MCF 10A (cell line): ENCODE results near the gene SCRN1. TPM values are rescaled to one million over a fixed set of nuclear protein-coding genes. Genes with fewer than 3 reads are reported as not detected.
"Not testable (repeated sequence)": the region's sequence is repeated elsewhere in the genome, so short reads cannot be mapped to it uniquely, and the experiment has no call there.

ENCODE experiments used
- BruUV-seq: library from RNA; stranded (reverse); fragments of 400-500 nt; replicated peaks from 2 replicates; lab custom pipeline; 2021; lab: Mats Ljungman, UMichigan
- CTCF ChIA-PET: fragments of 300-600 bp; sonication (Branson Sonifier 250); formaldehyde crosslinking; extraction: SDS; loops from one replicate; lab custom pipeline; 2021; ENCODE audit warnings: antibody characterized with exemption, inconsistent platforms; lab: Yijun Ruan, JAX
- POLR2A ChIA-PET: fragments of 300-600, 350-650 bp; sonication (Branson Sonifier 250); formaldehyde crosslinking; extraction: SDS; loops from one replicate; lab custom pipeline; 2020; ENCODE audit warnings: antibody characterized with exemption, inconsistent platforms; lab: Yijun Ruan, JAX
- DNase-seq: peaks from one replicate; pipeline ENCODE4 v3.0.0-alpha.2; 2018; ENCODE audit not compliant: unreplicated experiment
- H3K27ac Mint-ChIP-seq: one replicate; pipeline ENCODE4 v1.8.0; 2022; ENCODE audit warnings: mild to moderate bottlenecking, low read depth, mixed read lengths; ENCODE audit not compliant: unreplicated experiment
- H3K27me3 Mint-ChIP-seq: one replicate; pipeline ENCODE4 v1.8.0; 2022; ENCODE audit warnings: mixed read lengths; ENCODE audit not compliant: insufficient read depth, unreplicated experiment
- H3K36me3 Mint-ChIP-seq: one replicate; pipeline ENCODE4 v1.8.0; 2022; ENCODE audit warnings: mild to moderate bottlenecking, moderate library complexity, mixed read lengths; ENCODE audit not compliant: insufficient read depth, unreplicated experiment
- H3K4me1 Mint-ChIP-seq: one replicate; pipeline ENCODE4 v1.8.0; 2022; ENCODE audit warnings: mixed read lengths; ENCODE audit not compliant: insufficient read depth, unreplicated experiment
- H3K4me3 Mint-ChIP-seq: one replicate; pipeline ENCODE4 v1.8.0; 2022; ENCODE audit warnings: mild to moderate bottlenecking, moderate library complexity, mixed read lengths; ENCODE audit not compliant: unreplicated experiment
- H3K9me3 Mint-ChIP-seq: one replicate; pipeline ENCODE4 v1.8.0; 2022; ENCODE audit warnings: mixed read lengths; ENCODE audit not compliant: unreplicated experiment
- intact Hi-C: fragments of 100-400 bp; cut with micrococcal nuclease; formaldehyde crosslinking; loops from 2 replicates; pipeline ENCODE4 v1.14.1; 2022
- total RNA-seq: library from RNA; stranded (reverse); gene quantifications from 2 replicates; pipeline ENCODE4 v1.2.3, GENCODE V29; 2022
- TF ChIP-seq, protein P1 (sequence below): fragments of 200-600 bp; IDR thresholded peaks from one replicate; pipeline ENCODE4 v1.8.0; 2022; ENCODE audit warnings: antibody characterized with exemption, mild to moderate bottlenecking; ENCODE audit not compliant: unreplicated experiment

SCRN1 gene
- total RNA-seq, 1 experiment from 2014 or later = 30.2 TPM

DNA sequence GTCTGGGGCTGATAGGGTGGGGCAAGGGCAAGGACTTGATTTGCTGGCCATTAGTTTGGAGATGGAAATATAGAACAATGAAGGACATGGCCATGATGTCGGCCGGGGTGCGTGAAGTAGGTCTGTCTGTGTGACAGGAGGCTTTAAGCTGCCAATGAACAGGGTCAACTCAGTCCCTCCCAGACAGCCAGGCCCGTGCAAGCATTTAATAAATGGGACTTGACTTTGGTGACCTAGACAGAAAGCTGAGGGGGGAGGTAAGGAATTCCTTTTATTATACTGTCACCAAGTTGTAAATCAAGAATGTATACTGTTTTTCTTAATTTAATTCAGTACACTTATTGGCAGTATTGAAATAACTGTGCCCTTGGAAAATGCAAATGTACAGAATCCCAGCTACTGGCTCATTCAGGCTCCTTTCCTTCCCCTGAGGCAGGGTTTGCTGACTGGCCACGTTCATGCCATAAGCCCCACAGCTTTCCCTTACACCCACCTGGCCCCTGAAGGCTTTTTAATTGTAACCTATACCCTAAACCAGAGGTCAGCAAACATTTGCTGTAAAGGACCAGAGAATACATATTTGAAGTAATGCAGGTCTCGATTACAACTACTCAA, 96.1 kb downstream of the SCRN1 start:
- Mint-ChIP-seq H3K36me3 (no peaks in the 10 kb centered on the region), H3K4me3 (no peak overlapping the region), H3K4me1 (no peaks in the 10 kb centered on the region), H3K27ac (no peak overlapping the region), H3K27me3 (peaks cover 13% of the 10 kb centered on the region), H3K9me3 (peaks cover 9% of the 10 kb centered on the region)
- POLR2A ChIA-PET = no interaction called here
- intact Hi-C loops = no loop called here
- CTCF ChIA-PET = interaction anchor here (0.8 kb wide), 1 partner anchor 34 kb away, joined by 3 read pairs; no protein-coding TSS in a partner anchor
- no peak for DNase-seq
- BruUV-seq = no TSS peak
- TF ChIP-seq, protein P1, sequence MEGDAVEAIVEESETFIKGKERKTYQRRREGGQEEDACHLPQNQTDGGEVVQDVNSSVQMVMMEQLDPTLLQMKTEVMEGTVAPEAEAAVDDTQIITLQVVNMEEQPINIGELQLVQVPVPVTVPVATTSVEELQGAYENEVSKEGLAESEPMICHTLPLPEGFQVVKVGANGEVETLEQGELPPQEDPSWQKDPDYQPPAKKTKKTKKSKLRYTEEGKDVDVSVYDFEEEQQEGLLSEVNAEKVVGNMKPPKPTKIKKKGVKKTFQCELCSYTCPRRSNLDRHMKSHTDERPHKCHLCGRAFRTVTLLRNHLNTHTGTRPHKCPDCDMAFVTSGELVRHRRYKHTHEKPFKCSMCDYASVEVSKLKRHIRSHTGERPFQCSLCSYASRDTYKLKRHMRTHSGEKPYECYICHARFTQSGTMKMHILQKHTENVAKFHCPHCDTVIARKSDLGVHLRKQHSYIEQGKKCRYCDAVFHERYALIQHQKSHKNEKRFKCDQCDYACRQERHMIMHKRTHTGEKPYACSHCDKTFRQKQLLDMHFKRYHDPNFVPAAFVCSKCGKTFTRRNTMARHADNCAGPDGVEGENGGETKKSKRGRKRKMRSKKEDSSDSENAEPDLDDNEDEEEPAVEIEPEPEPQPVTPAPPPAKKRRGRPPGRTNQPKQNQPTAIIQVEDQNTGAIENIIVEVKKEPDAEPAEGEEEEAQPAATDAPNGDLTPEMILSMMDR = no peak

DNA sequence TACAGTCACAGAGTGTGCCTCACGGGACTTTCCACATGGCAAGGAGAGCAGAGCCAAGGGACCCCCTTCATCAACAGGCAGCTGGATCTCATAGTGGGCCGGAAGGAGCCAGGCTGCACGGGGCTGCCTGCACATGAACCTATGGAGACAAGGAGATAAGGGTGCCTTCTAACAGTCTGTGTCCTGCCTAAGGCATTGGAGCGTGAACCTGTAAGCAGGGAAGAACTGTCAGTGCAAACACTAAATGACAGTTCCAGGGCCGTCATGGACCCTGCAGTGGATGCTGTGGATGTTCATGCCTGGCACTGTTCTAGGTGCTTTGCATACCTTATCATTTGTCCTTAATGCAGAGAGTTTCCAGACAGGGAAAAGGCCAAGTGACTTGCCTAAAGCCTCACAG, 97.4 kb downstream of the SCRN1 start:
- H3K4me1 Mint-ChIP-seq = no peaks in the 10 kb centered on the region
- intact Hi-C loops = no loop called here
- no TSS peak for BruUV-seq

DNA sequence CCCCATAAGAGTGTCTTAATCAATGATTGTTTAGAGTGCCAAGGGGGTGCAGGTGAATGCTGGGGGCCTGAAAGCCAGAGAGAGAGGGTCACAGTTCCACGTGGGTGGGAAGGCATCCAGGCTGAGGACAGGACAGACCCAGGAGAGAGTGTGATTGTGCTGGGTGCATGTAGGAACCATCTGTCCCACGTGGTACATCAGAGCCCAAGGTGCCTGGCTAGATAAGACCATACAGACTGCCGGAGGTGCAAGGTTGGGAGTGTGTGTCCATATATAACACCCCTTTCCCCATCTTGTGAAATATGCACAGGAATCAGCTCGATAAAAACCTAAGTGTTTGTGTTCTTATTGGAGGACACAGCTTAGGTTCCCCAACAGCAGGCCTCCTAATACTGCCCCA, 97.8 kb downstream of the SCRN1 start:
- CTCF ChIA-PET = interaction anchor here (0.6 to 0.7 kb wide), 2 partner anchors 36 to 111 kb away, joined by 3 read pairs; no protein-coding TSS in a partner anchor
- Mint-ChIP-seq H3K4me3 (no peak overlapping the region), H3K27ac (no peak overlapping the region), H3K27me3 (no peaks in the 10 kb centered on the region), H3K9me3 (no peaks in the 10 kb centered on the region), H3K4me1 (no peaks in the 10 kb centered on the region), H3K36me3 (no peaks in the 10 kb centered on the region)
- intact Hi-C loops = no loop called here
- BruUV-seq = no TSS peak
- DNase-seq = no peak
- POLR2A ChIA-PET = no interaction called here
- TF ChIP-seq, protein P1 = no peak

More for the DNA sequence above, 97.4 kb downstream of the SCRN1 start:
- TF ChIP-seq, protein P1 = no peak
- POLR2A ChIA-PET = no interaction called here
- H3K27me3 Mint-ChIP-seq = peaks cover under 1% of the 10 kb centered on the region
- H3K4me3 Mint-ChIP-seq = no peak overlapping the region
- H3K9me3 Mint-ChIP-seq = no peaks in the 10 kb centered on the region
- CTCF ChIA-PET = interaction anchor here (0.7 kb wide), 1 partner anchor 112 kb away, joined by 3 read pairs; no protein-coding TSS in a partner anchor
- H3K27ac Mint-ChIP-seq = no peak overlapping the region
- DNase-seq = no peak
- H3K36me3 Mint-ChIP-seq = no peaks in the 10 kb centered on the region

DNA sequence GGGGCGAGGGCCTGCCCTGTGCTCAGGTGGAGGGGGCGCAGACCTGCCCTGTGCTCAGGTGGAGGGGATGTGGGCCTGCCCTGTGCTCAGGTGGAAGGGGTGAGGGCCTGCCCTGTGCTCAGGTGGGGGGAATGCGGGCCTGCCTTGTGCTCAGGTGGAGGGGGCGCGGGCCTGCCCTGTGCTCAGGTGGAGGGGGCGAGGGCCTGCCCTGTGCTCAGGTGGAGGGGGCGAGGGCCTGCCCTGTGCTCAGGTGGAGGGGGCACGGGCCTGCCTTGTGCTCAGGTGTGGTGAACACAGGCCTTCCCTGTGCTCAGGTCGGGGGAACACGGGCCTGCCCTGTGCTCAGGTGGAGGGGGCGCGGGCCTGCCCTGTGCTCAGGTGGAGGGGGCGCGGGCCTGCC, 98.8 kb downstream of the SCRN1 start:
- H3K4me1 Mint-ChIP-seq, H3K4me3 Mint-ChIP-seq, BruUV-seq, H3K27ac Mint-ChIP-seq, DNase-seq, H3K27me3 Mint-ChIP-seq, CTCF ChIA-PET, H3K9me3 Mint-ChIP-seq, intact Hi-C loops, H3K36me3 Mint-ChIP-seq, POLR2A ChIA-PET: not testable (repeated sequence)
